ENCODE data around the gene CCDC91.
"Not testable (repeated sequence)": the region's sequence is repeated elsewhere in the genome, so short reads cannot be mapped to it uniquely, and the experiment has no call there.

CCDC91 gene

GRCh38 chr12:28367326-28367725, 177.1 kb downstream of the CCDC91 start:
- DNase-seq (ENCODE audit: low read depth in 2 of 2), result no peak

- no peak for DNase-seq (ENCODE audit: low read depth in 2 of 2)
These were observed 177.7 kb downstream of the CCDC91 start for GRCh38 chr12:28367993-28368392.

GRCh38 chr12:28369483-28369882, 179.2 kb downstream of the CCDC91 start:
- DNase-seq (ENCODE audit: low read depth in 2 of 2), result no peak

- no peak for DNase-seq (ENCODE audit: low read depth in 2 of 2)
These were observed 184.3 kb downstream of the CCDC91 start for GRCh38 chr12:28374556-28374955.

- no peak for DNase-seq (ENCODE audit: low read depth in 2 of 2)
These were observed 188.5 kb downstream of the CCDC91 start for GRCh38 chr12:28378736-28379135.

GRCh38 chr12:28379779-28380178, 189.5 kb downstream of the CCDC91 start:
- not testable (repeated sequence) for DNase-seq (ENCODE audit: low read depth in 2 of 2)

GRCh38 chr12:28383368-28383767, 193.1 kb downstream of the CCDC91 start:
- no peak for DNase-seq (ENCODE audit: low read depth in 2 of 2)

GRCh38 chr12:28388879-28389278, 198.6 kb downstream of the CCDC91 start:
- no peak for DNase-seq (ENCODE audit: low read depth in 2 of 2)

- no peak for DNase-seq (ENCODE audit: low read depth in 2 of 2)
These were observed 199.9 kb downstream of the CCDC91 start for GRCh38 chr12:28390206-28390605.

GRCh38 chr12:28390761-28391385, 200.6 kb downstream of the CCDC91 start:
- DNase-seq (ENCODE audit: low read depth in 2 of 2), result no peak

GRCh38 chr12:28409892-28410291, 219.6 kb downstream of the CCDC91 start:
- no peak for DNase-seq (ENCODE audit: low read depth in 2 of 2)

GRCh38 chr12:28413460-28414109, 223.3 kb downstream of the CCDC91 start:
- DNase-seq (ENCODE audit: low read depth in 2 of 2), result no peak

- no peak for DNase-seq (ENCODE audit: low read depth in 2 of 2)
These were observed 225.5 kb downstream of the CCDC91 start for GRCh38 chr12:28415755-28416154.

- DNase-seq (ENCODE audit: low read depth in 2 of 2), result no peak
These were observed 231.1 kb downstream of the CCDC91 start for GRCh38 chr12:28421374-28421773.

GRCh38 chr12:28424965-28425364, 234.7 kb downstream of the CCDC91 start:
- DNase-seq (ENCODE audit: low read depth in 2 of 2), result no peak

GRCh38 chr12:28425526-28425925, 235.3 kb downstream of the CCDC91 start:
- DNase-seq (ENCODE audit: low read depth in 2 of 2), result no peak

- DNase-seq (ENCODE audit: low read depth in 2 of 2), result no peak
These were observed 236.8 kb downstream of the CCDC91 start for GRCh38 chr12:28427046-28427445.

- no peak for DNase-seq (ENCODE audit: low read depth in 2 of 2)
These were observed 249.9 kb downstream of the CCDC91 start for GRCh38 chr12:28440081-28440608.

- DNase-seq (ENCODE audit: low read depth in 2 of 2), result no peak
These were observed 251.8 kb downstream of the CCDC91 start for GRCh38 chr12:28442101-28442500.

GRCh38 chr12:28443337-28443736, 253.1 kb downstream of the CCDC91 start:
- no peak for DNase-seq (ENCODE audit: low read depth in 2 of 2)

GRCh38 chr12:28446031-28446430, 255.8 kb downstream of the CCDC91 start:
- DNase-seq (ENCODE audit: low read depth in 2 of 2), result no peak

GRCh38 chr12:28453686-28454085, 263.4 kb downstream of the CCDC91 start:
- no peak for DNase-seq (ENCODE audit: low read depth in 2 of 2)

- no peak for DNase-seq (ENCODE audit: low read depth in 2 of 2)
These were observed 266.9 kb downstream of the CCDC91 start for GRCh38 chr12:28456934-28457710.

Measured in stimulated activated CD4-positive, alpha-beta T cell treated with anti-CD3 and anti-CD28 coated beads, Interleukin-15, amount 100 ng/mL, for 48 hours (primary cell).